Hematopoietic multipotent progenitor cell treated with erythropoietin and hydrocortisone succinate and interleukin-3 and kit ligand, for 4 days (in vitro differentiated cells): ENCODE data around the gene ACSM4.

Experiments
- DNase-seq: peaks from one replicate; pipeline ENCODE4 v3.0.0-alpha.2; 2015

ACSM4 gene

GRCh38 chr12:7344833-7345606 lies 41.1 kb downstream of the ACSM4 start:
- DNase-seq = peak; percentile 64

GRCh38 chr12:7346551-7347225 lies 42.8 kb downstream of the ACSM4 start:
- DNase-seq = peak; percentile 44

- no peak for DNase-seq
Observed at GRCh38 chr12:7349418-7349817, 45.5 kb downstream of the ACSM4 start.

GRCh38 chr12:7351177-7351576 lies 47.3 kb downstream of the ACSM4 start:
- no peak for DNase-seq

GRCh38 chr12:7352661-7353060 lies 48.8 kb downstream of the ACSM4 start:
- DNase-seq = peak; percentile 35

- DNase-seq = peak; percentile 24
Observed at GRCh38 chr12:7354529-7354928, 50.7 kb downstream of the ACSM4 start.

- no peak for DNase-seq
Observed at GRCh38 chr12:7361265-7361664, 57.4 kb downstream of the ACSM4 start.

- no peak for DNase-seq
Observed at GRCh38 chr12:7362734-7363133, 58.9 kb downstream of the ACSM4 start.

- no peak for DNase-seq
Observed at GRCh38 chr12:7369274-7369729, 65.4 kb downstream of the ACSM4 start.

- peak; percentile 22 for DNase-seq
Observed at GRCh38 chr12:7373226-7373625, 69.4 kb downstream of the ACSM4 start.

- peak; percentile 86 for DNase-seq
Observed at GRCh38 chr12:7374423-7375144, 70.7 kb downstream of the ACSM4 start.

GRCh38 chr12:7375145-7375543 lies 71.3 kb downstream of the ACSM4 start:
- no peak for DNase-seq

- no peak for DNase-seq
Observed at GRCh38 chr12:7376196-7376595, 72.3 kb downstream of the ACSM4 start.
